Epithelial cell of esophagus (primary cell): ENCODE data around the gene ACP7.

Experiments
- DNase-seq: peaks from one replicate; pipeline ENCODE4 v3.0.0; 2010; ENCODE audit warnings: low read depth
- H3K4me3 ChIP-seq: 2 replicates; pipeline ENCODE4 v1.5.1; 2011; ENCODE audit warnings: mild to moderate bottlenecking, low read length, control low read depth
- CTCF ChIP-seq: IDR thresholded peaks from 2 replicates; pipeline ENCODE4 v1.5.1; 2011; ENCODE audit warnings: low read depth, mild to moderate bottlenecking, low read length, control low read depth, inconsistent platforms; ENCODE audit not compliant: insufficient read depth; ENCODE audit errors: missing control alignments

ACP7 gene

DNA sequence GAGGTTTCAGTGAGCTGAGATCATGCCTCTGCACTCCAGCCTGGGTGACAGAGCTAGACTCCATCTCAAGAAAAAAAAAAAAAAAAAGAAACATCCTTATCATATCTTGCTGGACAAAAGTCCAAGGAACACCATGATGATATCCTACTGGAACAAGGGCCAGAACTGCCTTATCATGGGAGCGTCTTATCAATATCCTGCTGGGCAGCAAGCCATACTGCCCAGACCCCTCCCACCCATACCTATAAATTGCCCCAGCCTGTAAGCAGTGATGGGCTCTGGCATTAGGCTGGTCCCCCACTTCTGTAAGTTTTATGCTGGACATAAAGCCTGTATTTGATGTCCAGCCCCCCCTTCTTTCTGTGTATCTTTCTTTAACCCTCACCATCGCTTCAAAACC, 37.1 kb upstream of the ACP7 start:
- DNase-seq: no peak
- TF ChIP-seq CTCF: no peak
- no peak overlapping the region for H3K4me3 ChIP-seq

GRCh38 chr19:39052243-39052746, 31.9 kb upstream of the ACP7 start:
- DNase-seq: peak; percentile 73
- H3K4me3 ChIP-seq: no peak overlapping the region
- peak; percentile 80 for TF ChIP-seq CTCF

- no peak overlapping the region for H3K4me3 ChIP-seq
- TF ChIP-seq CTCF: no peak
- DNase-seq: no peak
These were observed 31.3 kb upstream of the ACP7 start for GRCh38 chr19:39052846-39053245.

DNA sequence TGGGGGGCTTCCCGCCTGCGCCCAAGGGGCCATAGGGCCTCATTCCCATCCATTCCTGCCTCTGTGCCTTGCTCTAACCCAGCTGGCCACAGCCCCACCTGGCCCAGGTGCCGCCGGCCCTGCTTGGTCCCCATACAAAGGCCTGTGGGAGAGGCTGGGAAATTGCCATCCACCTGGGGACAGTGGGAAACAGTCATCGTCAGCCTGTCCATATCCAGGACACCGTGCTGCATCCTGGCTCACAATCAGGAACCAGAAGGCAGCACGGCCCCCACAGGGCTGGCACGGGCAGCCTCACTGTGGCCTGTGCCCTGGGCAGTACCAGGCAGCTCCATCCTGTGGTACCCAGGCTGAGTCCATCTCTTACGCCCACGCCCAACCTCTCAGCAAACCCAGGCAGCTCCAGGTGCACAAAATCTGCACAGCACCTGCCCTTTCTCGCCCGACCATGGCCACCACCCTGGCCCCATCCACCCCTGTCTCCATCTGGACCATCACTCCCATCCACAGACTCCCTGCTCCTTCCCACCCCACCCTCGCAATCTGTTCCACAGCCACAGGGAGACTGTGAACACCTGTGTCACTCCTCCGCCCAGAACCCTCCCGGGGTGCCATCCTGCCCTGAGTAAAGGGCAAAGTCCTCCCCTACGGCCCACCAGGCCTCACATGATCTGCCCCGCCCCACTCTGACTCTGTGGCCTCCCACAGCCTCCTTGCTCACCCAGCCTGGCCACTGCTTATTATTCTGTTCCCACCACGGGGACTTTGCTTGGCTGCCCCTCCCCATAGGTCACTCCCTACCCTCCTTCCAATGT, 30.7 kb upstream of the ACP7 start:
- DNase-seq: no peak
- TF ChIP-seq CTCF: no peak
- no peak overlapping the region for H3K4me3 ChIP-seq

GRCh38 chr19:39054091-39054470, 30.1 kb upstream of the ACP7 start:
- TF ChIP-seq CTCF: no peak
- DNase-seq: no peak
- H3K4me3 ChIP-seq: no peak overlapping the region

DNA sequence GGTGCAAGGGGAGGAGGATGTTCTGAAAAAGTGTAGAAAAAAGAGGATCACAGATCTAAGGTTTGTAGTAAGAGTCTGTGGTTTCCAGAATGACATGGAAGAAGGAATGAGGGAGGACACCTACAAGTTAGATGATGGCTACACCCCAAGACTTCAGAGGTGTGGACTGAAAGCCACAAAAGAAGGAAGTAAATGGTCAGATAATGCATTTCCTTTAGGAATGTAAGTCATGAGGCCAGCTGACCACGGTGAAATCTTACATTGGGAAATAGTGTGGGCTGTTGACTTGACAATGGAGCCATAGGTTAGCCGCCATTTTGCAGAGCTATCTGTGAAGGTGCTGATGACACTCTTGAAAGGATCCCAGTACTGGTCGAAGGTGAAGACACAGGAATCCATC, 26.6 kb upstream of the ACP7 start:
- DNase-seq: no peak
- no peak overlapping the region for H3K4me3 ChIP-seq
- TF ChIP-seq CTCF: no peak

DNA sequence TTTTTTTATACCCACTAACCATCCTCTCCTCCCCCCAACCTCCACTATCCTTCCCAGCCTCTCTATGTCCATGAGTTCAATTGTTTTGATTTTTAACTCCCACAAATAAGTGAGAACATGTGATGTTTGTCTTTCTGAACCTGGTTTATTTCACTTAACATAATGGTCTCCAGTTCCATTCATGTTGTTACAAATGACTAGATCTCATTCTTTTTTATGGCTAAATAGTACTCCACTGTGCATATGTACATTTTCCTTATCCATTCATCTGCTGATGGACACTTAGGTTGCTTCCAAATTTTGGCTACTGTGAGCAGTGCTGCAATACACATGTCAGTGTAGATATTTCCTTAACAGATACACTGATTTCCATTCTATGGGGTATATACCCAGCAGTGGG, 24.9 kb upstream of the ACP7 start:
- no peak for TF ChIP-seq CTCF
- no peak for DNase-seq
- no peak overlapping the region for H3K4me3 ChIP-seq
